ENCODE data around the gene CARMIL3. TPM values are rescaled to one million over a fixed set of nuclear protein-coding genes. Genes with fewer than 3 reads are reported as not detected.

The CARMIL3 gene
- total RNA-seq, 1 donor from 2014 or later, result not detected

DNA sequence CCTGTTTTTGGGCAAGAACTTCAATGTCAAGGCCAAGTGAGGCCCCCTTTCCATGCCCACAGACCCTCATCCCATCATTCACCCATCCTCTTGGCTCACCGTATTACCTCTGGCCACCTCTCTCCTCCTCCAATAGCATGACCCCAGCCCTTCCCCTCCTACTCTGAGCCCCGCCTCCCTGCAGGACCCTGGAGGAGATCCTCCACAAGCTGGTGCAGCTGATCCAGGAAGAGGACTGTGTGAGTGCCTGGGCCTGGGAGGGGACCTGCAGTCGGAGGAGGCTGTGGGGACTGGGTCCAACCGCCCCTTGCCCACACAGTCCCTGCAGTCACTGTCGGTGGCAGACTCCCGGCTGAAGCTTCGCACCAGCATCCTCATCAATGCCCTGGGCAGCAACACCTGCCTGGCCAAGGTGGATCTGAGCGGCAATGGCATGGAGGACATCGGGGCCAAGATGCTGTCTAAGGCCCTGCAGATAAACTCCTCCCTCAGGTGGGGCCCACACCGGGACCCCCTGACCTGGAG, 7.2 kb downstream of the CARMIL3 start:
- TF ChIP-seq, protein P1, sequence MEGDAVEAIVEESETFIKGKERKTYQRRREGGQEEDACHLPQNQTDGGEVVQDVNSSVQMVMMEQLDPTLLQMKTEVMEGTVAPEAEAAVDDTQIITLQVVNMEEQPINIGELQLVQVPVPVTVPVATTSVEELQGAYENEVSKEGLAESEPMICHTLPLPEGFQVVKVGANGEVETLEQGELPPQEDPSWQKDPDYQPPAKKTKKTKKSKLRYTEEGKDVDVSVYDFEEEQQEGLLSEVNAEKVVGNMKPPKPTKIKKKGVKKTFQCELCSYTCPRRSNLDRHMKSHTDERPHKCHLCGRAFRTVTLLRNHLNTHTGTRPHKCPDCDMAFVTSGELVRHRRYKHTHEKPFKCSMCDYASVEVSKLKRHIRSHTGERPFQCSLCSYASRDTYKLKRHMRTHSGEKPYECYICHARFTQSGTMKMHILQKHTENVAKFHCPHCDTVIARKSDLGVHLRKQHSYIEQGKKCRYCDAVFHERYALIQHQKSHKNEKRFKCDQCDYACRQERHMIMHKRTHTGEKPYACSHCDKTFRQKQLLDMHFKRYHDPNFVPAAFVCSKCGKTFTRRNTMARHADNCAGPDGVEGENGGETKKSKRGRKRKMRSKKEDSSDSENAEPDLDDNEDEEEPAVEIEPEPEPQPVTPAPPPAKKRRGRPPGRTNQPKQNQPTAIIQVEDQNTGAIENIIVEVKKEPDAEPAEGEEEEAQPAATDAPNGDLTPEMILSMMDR (conservative IDR thresholded peaks at IDR 0.05; ENCODE audit: low read depth, low read length), result no peak
- no peak overlapping the region for H3K4me3 ChIP-seq (ENCODE audit: low read depth, low read length)
- no peak for DNase-seq (ENCODE audit: low read depth)

DNA sequence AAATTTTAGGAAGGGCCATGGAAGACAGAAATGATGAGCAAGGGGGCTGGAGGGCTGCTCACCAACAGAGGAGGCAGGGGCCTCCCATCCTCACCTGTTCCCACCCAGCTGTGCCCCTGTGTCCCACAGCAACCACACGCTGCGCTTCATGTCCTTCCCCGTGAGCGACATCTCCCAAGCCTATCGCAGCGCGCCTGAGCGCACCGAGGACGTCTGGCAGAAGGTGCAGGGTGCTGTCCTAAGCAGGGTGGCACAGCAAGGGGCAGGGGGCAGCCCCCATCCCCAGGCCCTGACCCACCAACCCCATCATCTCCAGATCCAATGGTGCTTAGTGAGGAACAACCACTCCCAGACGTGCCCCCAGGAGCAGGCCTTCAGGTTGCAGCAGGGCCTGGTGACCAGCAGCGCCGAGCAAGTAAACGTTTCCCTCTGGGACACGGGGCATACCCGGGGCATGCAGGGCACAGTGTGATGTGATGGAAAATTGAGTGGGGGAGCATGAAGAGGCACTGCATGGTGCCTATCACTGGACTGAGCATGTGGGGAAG, 8.1 kb downstream of the CARMIL3 start:
- no peak for DNase-seq (ENCODE audit: low read depth)
- TF ChIP-seq, protein P1 (conservative IDR thresholded peaks at IDR 0.05; ENCODE audit: low read depth, low read length), result no peak
- H3K4me3 ChIP-seq (ENCODE audit: low read depth, low read length), result no peak overlapping the region

DNA sequence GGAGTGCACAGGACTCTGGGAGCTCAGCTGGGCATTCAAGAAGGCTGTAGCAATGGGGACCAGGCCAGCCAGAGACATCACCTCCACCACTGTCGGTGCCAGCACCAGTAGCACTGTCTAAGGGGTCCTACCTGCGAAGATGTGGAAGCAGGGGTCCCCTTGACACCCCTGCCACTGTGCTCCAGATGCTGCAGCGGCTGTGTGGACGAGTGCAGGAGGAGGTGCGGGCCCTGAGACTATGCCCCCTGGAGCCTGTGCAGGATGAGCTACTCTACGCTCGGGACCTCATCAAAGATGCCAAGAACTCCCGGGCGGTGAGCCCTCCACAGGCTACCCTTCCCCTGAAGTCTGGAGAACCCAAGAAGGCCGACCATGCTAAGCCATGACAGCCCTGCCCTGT, 8.6 kb downstream of the CARMIL3 start:
- no peak overlapping the region for H3K4me3 ChIP-seq (ENCODE audit: low read depth, low read length)
- DNase-seq (ENCODE audit: low read depth), result no peak
- TF ChIP-seq, protein P1 (conservative IDR thresholded peaks at IDR 0.05; ENCODE audit: low read depth, low read length), result no peak

DNA sequence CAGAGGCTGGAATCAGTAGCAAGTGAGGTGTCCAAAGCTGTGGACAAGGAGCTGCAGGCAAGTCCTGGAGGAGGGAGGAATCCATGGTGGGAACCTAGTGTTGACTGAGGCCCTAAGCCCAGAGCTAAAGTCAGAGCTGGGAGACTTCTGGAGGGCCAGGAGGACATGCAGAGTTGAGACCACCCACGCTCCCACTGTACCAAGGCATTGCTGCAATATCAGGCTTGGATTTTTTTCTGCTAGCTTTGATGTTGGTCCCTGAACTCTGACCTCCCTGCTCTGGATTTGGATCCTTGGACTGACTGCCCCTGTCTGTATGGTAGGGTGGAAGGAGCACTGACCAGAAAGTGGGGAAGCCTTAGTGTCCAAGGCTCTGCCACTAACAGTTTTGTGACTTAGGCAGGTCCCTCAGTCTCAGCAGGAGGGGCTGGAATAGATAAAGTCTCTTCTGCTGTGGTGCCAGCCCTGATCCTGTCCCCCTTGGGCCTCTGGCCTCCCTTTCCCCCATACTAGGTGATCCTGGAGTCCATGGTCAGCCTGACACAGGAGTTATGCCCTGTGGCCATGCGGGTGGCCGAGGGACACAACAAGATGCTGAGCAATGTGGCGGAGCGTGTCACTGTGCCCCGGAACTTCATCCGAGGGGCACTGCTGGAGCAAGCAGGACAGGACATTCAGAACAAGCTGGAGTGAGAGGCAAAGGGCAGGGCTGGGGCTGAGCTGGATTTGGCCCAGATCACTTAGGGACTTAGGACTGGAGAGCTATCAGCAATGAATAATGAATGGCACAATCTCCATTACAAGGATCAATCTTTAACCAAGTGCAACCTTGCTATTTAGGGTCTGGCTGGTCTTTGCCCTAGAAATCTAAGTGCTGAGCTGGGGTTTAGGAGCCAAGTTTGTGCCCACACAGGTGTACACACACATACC, 9.4 kb downstream of the CARMIL3 start:
- TF ChIP-seq, protein P1 (conservative IDR thresholded peaks at IDR 0.05; ENCODE audit: low read depth, low read length), result no peak
- no peak overlapping the region for H3K4me3 ChIP-seq (ENCODE audit: low read depth, low read length)
- no peak for DNase-seq (ENCODE audit: low read depth)

DNA sequence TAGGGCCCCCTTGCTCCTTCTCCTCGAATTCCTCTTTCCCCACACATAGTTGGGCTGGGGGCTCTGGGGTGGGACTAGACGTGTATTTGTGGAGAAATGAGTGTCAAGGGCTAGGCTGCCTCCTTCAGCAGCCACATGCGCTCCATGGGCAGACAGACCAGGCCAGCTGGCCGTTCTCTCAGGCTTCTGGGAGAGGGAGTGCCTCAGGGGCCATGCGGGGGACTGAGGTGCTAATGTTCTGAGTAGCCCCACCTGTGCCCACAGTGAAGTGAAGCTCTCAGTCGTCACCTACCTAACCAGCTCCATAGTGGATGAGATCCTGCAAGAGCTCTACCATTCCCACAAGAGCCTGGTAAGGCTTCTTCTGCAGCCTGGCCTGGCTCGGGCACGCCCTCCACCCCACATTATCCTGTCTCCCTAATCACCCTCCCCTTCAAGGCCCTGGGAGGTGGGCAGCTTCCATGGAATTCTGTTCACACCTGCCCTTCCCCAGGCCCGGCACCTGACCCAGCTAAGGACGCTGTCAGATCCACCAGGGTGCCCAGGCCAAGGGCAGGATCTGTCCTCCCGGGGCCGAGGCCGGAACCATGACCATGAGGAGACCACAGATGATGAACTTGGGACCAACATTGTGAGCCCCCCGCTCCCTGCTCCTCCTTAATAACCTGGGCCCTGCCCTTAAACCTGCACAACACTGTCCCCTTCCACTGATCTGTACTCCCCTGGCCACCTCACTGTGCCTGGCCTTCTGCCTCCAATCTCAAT, 10.6 kb downstream of the CARMIL3 start:
- no peak overlapping the region for H3K4me3 ChIP-seq (ENCODE audit: low read depth, low read length)
- DNase-seq (ENCODE audit: low read depth), result no peak
- TF ChIP-seq, protein P1 (conservative IDR thresholded peaks at IDR 0.05; ENCODE audit: low read depth, low read length), result no peak

DNA sequence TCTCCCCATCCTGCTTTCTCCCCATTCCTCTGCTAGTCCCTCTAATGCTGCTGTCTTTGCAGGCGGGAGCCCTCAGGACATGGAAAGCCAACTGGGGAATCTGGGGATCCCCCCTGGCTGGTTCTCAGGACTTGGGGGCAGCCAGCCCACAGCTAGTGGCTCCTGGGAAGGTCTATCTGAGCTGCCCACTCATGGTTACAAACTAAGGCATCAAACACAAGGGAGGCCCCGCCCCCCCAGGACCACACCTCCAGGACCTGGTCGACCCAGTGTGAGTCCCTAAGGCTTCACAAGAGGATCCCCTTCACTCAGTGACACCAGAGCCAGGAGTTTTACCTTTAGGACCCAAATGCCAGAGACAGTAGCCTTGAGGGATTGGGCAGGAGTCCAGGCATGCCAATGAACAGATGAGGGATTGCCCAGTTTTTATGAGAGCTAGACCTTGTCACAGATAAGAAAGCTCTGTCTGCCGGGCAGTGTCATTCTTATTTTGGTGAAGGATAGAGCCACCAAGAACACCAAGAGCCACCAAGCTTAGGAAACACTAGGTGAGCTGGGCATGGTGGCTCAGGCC, 11.5 kb downstream of the CARMIL3 start:
- no peak overlapping the region for H3K4me3 ChIP-seq (ENCODE audit: low read depth, low read length)
- TF ChIP-seq, protein P1 (conservative IDR thresholded peaks at IDR 0.05; ENCODE audit: low read depth, low read length), result no peak
- no peak for DNase-seq (ENCODE audit: low read depth)
